SU-DHL-6 (cell line): ENCODE results near the gene TEK.

Experiments
- EZH2phosphoT487 ChIP-seq: fragments of 200-600 bp; sonication (generic), shearing (Covaris generic); conservative IDR thresholded peaks from 2 replicates; pipeline ENCODE4 v1.6.1; 2018; ENCODE audit warnings: mild to moderate bottlenecking, antibody characterized with exemption, low read length, moderate library complexity, mixed read lengths
- TF ChIP-seq, protein P1 (sequence below): fragments of 200-600 bp; sonication (generic); IDR thresholded peaks from one replicate; pipeline ENCODE4 v1.5.1; 2017; ENCODE audit warnings: antibody characterized with exemption, mild to moderate bottlenecking, low read length, moderate library complexity; ENCODE audit not compliant: insufficient read depth, poor library complexity, severe bottlenecking

DNA sequence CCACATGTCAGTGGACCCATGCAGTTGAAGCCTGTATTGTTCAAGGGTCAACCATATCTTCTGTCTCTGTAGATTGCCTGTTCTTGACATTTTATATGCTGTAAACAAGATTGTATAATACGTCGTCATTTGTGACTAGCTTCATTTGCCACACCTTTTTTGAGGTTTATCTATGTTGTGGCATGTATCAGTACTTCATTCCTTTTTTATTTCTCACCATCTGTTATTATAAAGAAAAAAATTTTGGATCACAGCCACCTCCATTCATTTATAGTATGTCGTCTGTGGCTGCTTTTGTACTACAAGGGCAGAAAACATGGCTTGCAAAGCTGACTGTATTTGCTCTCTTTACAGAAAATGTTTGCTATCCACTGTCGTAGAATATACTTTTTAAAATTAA lies 72.4 kb downstream of the TEK start:
- TF ChIP-seq, protein P1, sequence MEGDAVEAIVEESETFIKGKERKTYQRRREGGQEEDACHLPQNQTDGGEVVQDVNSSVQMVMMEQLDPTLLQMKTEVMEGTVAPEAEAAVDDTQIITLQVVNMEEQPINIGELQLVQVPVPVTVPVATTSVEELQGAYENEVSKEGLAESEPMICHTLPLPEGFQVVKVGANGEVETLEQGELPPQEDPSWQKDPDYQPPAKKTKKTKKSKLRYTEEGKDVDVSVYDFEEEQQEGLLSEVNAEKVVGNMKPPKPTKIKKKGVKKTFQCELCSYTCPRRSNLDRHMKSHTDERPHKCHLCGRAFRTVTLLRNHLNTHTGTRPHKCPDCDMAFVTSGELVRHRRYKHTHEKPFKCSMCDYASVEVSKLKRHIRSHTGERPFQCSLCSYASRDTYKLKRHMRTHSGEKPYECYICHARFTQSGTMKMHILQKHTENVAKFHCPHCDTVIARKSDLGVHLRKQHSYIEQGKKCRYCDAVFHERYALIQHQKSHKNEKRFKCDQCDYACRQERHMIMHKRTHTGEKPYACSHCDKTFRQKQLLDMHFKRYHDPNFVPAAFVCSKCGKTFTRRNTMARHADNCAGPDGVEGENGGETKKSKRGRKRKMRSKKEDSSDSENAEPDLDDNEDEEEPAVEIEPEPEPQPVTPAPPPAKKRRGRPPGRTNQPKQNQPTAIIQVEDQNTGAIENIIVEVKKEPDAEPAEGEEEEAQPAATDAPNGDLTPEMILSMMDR: no peak
- no peak for TF ChIP-seq EZH2phosphoT487
